PFSK-1 (cell line): ENCODE data around the gene INTS12.

ENCODE experiments used
- FOXP2 ChIP-seq: optimal IDR thresholded peaks from 2 replicates; pipeline ENCODE3; 2011; ENCODE audit warnings: borderline replicate concordance, control low read depth, inconsistent platforms; ENCODE audit not compliant: insufficient read depth; ENCODE audit errors: extremely low read length, extremely low read depth
- POLR2AphosphoS5 ChIP-seq: IDR thresholded peaks from 2 replicates; pipeline ENCODE4 v1.6.1; 2012; ENCODE audit warnings: low read depth, mild to moderate bottlenecking, control low read depth, low read length, moderate library complexity
- REST ChIP-seq, 2 experiments: IDR thresholded peaks; 2 replicates each; pipeline versions ENCODE4 v1.6.1 to v1.8.0; 2011 to 2012; ENCODE audit warnings: low read depth in 2 of 2, low read length in 2 of 2, control low read depth in 1 of 2, inconsistent platforms in 1 of 2, mild to moderate bottlenecking in 1 of 2, moderate library complexity in 1 of 2; ENCODE audit not compliant: insufficient read depth in 1 of 2
- SIN3A ChIP-seq: IDR thresholded peaks from 2 replicates; pipeline ENCODE4 v1.6.1; 2012; ENCODE audit warnings: mild to moderate bottlenecking, low read length, moderate library complexity, borderline replicate concordance; ENCODE audit not compliant: insufficient read depth
- TAF1 ChIP-seq: IDR thresholded peaks from 2 replicates; pipeline ENCODE4 v1.6.1; 2012; ENCODE audit warnings: low read length, control low read depth, borderline replicate concordance; ENCODE audit not compliant: insufficient read depth

INTS12 gene

GRCh38 chr4:105709081-105709450, 577 bp upstream of the INTS12 start:
- TF ChIP-seq FOXP2 (no peak), REST (IDR thresholded peaks at IDR 0.05; ENCODE audit: insufficient read depth in 1 of 2, low read depth in 2 of 2, low read length in 2 of 2) (no peak), POLR2AphosphoS5 (no peak; the same call in 1 of the 2 replicates), TAF1 (no peak), SIN3A (no peak)

GRCh38 chr4:105707782-105708180, 708 bp downstream of the INTS12 start:
- no peak for TF ChIP-seq REST (IDR thresholded peaks at IDR 0.05; ENCODE audit: insufficient read depth in 1 of 2, low read depth in 2 of 2, low read length in 2 of 2)
- TF ChIP-seq FOXP2: no peak
- no peak for TF ChIP-seq TAF1
- TF ChIP-seq POLR2AphosphoS5: no peak
- no peak for TF ChIP-seq SIN3A

GRCh38 chr4:105698607-105699006, 9.9 kb downstream of the INTS12 start:
- no peak for TF ChIP-seq REST (IDR thresholded peaks at IDR 0.05; ENCODE audit: insufficient read depth in 1 of 2, low read depth in 2 of 2, low read length in 2 of 2)
- TF ChIP-seq SIN3A: no peak
- no peak for TF ChIP-seq FOXP2
- no peak for TF ChIP-seq POLR2AphosphoS5
- no peak for TF ChIP-seq TAF1

- TF ChIP-seq TAF1 (no peak), FOXP2 (no peak), POLR2AphosphoS5 (no peak), SIN3A (no peak), REST (IDR thresholded peaks at IDR 0.05; ENCODE audit: insufficient read depth in 1 of 2, low read depth in 2 of 2, low read length in 2 of 2) (no peak)
These were observed 21.9 kb downstream of the INTS12 start for GRCh38 chr4:105686571-105686970.

GRCh38 chr4:105683038-105683437, 25.5 kb downstream of the INTS12 start:
- TF ChIP-seq POLR2AphosphoS5 (no peak), REST (IDR thresholded peaks at IDR 0.05; ENCODE audit: insufficient read depth in 1 of 2, low read depth in 2 of 2, low read length in 2 of 2) (no peak), SIN3A (no peak), TAF1 (no peak), FOXP2 (no peak)
